ENCODE measurements around the gene ETV6.
"Not testable (repeated sequence)": the region's sequence is repeated elsewhere in the genome, so short reads cannot be mapped to it uniquely, and the experiment has no call there.

Gene ETV6

DNA sequence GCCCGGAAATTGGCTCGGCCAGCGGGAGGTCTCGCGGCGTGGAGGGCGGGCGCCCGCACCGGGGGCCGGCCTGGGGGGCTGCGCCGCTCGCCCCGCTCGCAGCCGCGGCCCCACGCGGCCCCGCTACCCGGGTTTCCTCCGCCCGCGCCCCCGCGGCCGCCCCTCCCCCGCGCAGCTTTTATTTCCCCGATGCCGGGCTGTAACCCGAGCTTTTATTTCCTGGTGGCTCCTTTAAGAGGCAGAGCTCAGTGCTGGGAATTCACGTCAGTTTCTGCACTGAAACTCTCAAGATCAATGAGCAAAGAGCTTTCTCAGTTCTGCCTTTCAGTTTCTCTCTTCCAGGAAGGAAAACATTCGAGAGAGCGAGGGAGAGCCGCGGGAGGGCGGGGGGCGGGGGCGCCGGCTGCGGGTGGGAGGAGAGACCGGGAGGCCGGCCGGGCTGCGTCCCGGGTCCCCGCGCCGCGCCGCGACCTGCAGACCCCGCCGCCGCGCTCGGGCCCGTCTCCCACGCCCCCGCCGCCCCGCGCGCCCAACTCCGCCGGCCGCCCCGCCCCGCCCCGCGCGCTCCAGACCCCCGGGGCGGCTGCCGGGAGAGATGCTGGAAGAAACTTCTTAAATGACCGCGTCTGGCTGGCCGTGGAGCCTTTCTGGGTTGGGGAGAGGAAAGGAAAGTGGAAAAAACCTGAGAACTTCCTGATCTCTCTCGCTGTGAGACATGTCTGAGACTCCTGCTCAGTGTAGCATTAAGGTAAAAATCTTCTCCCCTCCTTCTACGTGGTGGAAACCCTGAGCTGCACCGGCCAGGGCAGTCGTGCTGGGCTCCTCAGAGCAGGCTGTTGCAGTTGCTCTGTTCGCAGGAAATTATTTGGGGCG lies at the start of gene ETV6:
Gene ETV6, plus strand, starts transcription at position 262 of the 873 bp plus-strand sequence. Its CDS starts 454 bp downstream, at position 716.
- peak; percentile 89 for DNase-seq

DNA sequence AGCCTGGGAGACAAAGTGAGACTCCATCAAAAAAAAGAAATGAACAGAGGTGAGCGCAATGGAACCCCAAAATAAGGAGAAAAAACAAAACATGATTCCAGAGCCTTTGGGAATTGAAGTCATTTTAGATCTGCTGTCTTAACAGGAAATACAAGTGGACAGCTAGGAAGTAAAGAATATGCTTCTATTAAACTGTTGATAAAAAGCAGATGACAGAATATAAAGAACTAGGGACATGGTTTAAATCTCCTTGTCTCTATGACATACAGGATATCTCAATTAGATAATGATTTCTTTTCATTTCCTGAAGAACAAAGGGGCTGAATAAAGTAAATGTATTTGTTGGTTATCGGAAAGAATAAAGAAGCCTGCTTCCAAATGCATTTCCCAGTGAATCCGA lies 49.3 kb upstream of the ETV6 start:
- no peak for DNase-seq

DNA sequence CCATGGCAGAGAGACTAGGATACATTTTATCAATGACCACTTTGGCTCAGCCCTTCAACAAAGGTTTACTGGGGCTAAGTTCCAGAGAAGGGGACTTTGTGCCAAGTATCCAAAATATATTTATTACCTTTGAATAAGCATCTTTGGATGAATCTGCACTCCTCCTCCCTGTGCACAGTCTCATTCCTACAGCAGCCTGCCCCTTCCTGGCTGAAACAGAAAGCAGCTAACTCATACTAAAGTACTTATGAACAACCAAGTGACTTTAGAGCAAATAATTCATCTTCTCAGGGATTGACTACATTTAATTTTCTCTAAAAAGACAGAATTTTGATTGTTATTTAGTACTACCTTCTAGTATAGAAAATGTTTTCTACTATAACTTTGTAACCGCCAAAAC lies 47.8 kb upstream of the ETV6 start:
- DNase-seq: no peak

DNA sequence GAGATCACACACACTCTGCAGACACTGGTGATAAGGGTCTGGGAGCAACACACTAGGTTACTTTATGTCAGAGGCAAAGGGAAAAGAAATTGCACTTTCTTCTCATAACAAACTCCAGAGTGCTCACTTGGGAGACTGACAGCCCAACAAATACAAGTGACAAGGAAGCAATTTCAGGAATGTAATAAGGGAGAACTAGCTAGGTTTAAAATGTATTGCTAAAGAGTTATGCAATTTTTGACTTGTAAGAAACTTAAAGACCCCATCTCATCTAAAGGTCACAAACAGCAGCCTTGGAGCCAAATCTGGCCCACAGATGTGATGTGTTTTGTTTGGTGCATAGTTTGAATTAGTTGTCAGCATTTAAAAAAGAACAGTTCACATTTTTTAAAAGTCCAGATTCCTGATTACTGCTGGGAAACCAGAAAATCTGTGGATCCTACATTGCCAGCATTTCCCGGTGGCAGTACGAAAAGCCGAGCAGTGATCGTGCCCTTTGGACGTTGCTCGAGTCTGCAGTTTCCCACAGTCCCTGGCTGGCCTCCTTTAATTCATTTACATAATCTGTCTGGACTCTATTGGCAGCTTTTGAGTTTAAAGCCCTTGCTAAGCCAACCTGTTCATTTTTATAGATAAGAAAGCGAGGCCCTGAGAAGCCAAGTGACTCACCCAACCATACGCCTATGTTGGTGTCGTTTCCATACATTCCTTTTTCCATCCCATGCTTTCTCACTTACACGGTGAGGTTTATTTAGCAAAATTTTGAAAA lies 42.0 kb upstream of the ETV6 start:
- no peak for DNase-seq

DNA sequence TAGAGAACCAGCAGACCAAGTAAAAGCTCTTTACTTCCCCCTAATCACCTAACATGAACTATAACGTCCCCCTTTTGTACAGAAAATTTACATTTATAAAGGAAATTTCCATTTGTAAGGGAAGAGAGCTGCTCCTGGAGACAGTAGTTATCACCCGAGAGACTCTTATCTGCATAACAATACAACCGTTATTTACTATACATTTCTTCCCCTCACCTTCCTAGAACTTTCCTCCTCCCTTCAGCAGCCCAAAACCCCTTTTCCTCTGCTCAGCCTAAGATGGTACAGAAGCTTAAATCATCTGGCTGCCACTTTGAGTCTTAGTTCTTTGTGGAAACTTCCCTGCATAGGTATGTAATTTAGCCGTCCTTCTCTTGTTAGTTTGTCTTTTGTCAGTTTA lies 40.4 kb upstream of the ETV6 start:
- DNase-seq: no peak

DNA sequence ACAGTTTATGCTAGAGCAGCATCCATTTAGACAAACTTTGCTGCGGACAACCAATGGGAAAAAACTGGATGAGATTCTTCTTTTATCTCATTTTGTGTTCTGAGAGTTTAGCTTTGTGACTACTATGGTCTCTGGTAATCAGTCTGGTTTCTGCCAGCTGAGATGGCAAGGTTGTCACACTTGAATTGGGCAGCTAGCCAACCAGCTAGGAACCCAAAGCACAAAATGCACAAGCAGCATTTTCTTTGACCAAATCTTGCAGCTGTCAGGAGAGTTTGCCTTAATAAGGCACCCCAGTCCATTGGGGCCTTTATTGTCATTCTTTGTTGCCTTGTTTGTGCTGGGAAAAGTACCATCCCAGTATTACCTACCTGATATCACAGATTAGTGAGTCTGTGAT lies 34.0 kb upstream of the ETV6 start:
- no peak for DNase-seq

DNA sequence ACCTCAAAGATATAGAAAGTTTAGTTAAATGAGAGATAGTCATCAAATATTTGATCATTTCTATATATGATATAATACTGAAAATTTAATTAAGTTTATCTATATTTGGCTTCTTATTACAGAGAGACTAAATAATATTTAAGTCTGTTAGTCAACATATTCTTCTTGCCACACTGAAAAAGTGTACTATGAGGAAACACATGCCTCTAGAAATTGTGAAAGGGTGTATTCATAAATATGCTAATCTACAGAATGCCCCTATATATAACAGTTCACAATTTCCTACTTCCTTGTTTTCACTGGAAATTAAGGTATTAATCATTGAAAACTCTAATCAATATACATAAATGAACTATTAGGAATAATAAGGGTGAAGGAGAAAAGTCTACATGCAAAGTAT lies 31.4 kb upstream of the ETV6 start:
- no peak for DNase-seq

DNA sequence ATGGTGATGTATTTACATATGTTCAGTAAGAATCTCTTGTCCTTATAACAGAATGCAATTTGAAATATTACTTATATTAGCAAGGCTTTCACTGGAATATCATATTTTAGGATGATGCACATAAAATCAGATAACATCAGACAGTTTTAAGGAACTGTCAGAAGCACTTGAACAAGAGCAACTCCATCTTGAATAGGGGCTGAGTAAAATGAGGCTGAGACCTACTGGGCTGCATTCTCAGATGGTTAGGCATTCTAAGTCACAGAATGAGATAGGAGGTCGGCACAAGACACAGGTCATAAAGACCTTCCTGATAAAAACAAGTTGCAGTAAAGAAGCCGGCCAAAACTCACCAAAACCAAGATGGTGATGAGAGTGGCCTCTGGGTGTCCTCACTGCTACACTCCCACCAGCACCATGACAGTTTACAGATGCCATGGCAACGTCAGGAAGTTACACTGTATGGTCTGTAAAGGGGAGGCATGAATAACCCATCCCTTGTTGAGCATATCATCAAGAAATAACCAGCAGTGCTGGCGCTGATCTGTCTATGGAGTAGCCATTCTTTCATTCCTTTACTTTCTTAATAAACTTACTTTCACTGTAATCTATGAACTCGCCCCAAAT lies 27.6 kb upstream of the ETV6 start:
- no peak for DNase-seq

DNA sequence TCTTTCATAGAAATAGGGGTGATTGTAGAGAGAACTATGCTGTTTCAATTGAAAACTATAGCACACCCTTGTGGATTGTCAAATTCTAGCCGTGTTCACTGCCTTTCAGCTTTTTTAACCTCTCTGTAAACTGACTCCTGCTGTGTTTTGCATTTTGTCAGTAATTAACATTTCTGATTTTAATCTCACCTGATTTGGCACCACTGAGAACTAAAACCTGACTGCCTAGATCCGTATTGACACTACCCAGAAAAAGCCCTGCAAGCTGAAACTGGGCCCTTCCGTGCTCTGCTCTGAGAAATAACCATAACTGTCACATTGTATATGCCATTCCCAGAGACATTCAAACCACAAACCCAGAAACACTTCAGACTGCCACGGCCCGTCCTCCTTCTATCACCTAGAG lies 26.6 kb upstream of the ETV6 start:
- no peak for DNase-seq

DNA sequence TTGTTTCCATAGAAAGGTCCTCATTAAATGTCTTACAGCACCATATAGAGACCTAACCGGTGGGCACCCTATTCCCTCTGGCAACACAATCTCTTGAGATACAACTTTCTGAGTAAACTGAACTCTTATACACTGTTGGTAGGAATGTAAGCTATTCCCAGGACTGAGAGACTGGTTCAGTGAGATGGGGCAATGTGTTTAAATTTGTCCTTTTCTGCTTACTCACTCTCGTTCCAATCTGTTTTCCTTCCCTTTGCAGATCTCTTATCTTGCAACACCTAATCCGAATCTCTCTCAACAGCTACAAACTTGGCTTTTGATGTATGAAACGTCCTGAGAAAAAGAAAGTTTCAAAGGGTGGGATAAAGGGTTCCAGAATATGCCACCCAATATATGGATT lies 26.1 kb upstream of the ETV6 start:
- DNase-seq: no peak

DNA sequence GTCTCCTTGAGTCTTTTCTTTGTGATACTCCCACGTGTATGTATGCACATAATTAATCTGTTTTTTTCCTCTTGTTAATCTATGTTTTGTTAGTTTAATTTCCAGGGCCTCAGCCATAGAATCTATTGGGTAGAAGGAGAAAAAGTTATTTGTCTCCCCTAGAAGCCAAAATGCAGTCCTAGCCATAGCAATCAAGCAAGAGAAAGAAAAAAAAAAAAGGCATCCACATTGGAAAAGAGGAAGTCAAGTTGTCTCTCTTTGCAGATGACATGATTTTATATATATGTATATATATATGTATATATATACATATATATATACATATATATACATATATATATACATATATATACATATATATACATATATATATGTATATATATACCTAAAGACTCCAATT lies 25.4 kb upstream of the ETV6 start:
- no peak for DNase-seq

DNA sequence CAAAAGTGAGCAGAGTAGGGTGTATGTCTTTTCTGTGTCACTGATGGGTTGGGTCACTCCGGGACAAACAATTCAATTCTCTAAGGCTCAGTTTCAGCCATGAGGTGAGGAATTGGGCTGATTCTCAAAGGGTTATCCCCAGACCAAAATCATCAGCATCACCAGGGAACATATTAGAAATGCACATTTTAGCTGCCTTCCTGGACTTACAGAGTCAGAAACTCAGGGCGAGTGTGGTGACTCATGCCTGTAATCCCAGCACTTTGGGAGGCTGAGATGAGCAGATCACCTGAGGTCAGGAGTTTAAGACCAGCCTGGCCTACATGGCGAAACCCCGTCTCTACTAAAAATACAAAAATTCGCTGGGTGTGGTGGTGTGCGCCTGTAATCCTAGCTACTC lies 21.8 kb upstream of the ETV6 start:
- not testable (repeated sequence) for DNase-seq

DNA sequence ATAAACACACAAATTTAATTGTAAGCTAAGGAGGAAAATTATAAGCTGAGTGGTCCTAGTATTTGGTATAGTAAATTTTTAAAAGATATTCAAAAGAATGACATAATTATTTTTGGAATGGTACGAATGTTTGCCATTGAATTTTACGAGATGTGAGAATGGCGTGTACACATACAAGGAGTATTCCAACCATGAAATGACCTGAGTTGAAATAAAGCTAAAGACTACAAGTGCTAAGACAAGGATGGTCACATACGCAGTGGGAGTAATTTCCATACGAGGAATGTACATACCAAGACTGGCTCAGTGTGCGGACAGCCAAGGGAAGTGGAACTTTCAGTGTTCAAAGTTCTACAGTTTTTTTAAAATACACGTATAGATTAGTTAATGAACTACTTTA lies 21.1 kb upstream of the ETV6 start:
- no peak for DNase-seq

DNA sequence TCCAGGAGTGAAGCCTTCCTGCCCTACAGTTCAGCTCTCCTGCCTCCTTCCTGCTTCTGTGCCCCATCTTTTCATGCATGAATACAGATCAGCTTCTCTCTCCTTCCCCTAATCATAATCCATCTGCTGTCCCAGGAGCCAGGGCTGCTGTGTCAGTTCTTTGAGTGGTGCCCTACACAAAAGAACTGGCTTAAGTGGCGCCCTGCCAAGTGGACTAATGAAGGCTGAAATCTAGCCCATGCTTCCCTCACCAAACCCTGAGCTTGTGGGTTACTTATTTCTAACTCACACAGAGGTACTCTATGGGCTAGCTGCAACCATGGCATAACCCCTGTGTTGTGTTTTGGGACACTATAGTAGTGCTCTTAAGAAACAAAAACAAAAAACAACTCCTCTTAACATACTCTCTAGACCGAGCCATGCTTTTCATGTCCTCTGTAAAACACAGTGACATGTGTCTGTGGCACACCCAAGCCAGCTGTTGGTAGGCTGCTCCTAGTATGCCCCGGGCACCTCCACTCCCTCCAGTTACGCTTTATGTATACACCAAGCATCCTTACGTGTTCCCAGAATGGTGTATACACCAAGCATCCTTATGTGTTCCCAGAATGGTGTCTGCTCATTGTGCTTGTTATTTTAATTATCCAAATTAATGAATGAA lies 19.3 kb upstream of the ETV6 start:
- DNase-seq: no peak

DNA sequence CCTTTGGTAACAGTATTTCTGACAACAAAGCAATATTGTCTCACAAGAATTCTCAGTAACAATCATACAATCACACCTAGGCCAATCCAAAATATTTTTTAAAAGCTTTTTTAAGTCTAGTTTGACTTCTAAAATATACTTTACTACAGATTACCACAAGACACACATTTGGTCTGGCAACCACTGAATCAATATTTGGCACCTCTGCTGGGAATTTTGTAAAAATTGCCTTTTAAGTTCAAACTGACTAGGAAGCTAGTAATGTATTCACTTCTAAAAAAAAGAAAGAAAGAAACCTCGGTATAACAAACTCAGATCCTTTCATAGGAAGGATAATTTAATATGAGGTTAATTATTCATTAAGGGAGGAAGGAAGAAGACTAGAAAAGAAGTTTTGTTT lies 18.2 kb upstream of the ETV6 start:
- DNase-seq: no peak

DNA sequence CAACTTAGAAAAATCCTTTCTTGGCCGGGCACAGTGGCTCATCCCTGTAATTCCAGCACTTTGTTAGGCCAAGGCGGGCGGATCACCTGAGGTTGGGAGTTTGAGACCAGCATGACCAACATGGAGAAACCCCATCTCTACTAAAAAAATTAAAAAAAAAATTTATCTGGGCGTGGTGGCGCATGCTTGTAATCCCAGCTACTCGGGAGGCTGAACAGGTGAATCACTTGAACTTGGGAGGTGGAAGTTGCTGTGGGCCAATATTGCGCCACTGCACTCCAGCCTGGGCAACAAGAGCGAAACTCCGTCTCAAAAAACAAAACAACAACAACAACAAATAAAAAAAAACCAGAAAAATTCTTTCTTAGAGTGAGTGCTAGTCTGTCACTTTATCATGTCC lies 17.6 kb upstream of the ETV6 start:
- not testable (repeated sequence) for DNase-seq

DNA sequence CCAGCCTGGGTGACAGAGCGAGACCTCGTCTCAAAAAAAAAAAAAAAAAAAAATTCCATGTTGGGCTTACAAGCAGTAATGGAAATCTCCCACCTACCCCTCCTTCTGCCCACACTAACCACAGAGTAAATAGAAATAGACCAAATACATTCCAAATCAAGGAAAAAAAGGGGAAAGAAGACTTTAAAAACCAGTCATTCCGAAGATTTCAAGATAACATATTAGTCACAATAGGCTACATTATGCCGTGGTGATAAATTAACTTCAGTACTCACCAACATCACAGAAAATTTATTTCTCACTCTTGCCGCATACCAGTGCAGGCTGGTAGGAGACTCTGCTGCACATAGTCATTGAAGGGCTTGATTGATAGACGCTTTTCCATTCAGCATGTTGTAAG lies 15.5 kb upstream of the ETV6 start:
- no peak for DNase-seq

DNA sequence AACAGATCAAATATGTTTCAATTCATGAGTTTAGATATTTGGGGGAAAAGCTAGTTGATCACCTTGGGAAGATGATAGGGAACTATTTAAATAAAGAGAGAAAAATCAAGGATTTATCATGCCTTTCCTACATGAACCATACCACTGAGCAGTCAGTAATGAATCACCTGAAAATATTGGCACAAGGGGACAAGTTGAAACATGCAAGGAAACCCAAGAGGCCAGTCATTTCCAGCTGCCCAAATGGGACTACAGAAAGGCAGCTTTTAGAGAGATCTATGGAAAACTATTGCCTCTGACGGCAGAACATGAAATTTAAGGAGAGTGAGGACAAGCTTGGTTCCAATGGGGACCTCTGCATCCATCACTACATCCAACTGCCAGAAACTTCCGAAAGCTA lies 14.1 kb upstream of the ETV6 start:
- no peak for DNase-seq

DNA sequence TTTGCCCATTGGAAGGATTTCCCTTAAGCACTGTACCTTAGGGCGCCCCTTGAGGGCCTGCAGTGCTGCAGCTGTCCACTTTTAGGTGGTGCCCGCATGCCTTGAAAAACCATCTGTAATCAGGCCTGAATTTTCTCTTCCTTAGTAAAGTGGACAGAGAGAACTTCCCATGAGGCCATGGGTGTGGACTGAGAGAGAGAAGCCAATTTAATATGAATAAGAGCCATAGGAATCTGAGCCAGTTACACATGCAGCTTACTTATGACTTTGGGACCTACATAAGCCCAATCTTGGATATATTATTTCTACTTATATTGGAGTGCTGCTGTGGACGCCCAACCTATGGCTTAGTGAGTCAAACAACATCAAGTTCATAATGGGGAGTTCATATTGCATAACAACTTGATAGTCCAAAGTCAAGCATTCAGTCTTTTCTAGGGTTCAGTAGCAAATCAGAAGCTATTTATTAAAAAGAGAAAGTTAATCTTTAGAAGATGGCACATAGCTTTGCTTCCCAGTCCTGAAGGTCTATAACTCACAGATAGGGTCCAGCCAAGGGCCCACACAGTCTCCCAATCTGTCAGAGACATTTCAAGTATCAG lies 11.1 kb upstream of the ETV6 start:
- DNase-seq: peak; percentile 21

DNA sequence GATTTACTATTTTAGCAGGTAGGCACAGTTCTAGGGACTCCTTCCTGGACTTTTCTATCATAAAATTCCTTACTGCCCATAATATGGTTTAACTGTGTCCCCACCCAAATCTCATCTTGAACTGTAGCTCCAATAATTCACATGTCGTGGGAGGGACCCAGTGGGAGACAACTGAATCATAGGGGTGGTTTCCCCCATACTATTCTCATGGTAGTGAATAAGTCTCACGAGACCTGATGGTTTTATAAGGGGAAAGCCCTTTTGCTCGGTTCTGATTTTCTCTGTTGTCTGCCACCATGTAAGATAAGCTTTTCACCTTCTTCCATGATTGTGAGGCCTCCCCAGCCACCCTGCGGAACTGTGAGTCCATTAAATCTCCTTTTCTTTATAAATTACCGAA lies 10.0 kb upstream of the ETV6 start:
- no peak for DNase-seq

DNA sequence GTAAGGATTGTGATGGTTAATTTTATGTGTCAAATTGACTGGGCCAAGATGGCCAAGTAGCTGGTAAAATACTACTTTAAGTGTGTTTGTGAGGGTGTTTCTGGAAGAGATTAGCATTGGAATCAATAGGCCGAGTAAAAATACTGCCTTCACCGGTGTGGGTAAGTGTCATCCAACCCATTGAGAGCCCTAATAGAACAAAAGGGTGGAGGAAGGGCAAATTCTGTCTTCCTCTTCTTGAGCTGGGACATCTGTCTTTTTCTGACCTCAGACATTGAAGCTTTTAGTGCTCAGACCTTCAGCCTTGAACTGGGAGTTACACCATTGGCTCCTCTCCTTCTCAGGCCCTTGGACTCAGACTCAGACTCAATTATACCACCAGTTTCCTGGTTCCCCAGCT lies 8.0 kb upstream of the ETV6 start:
- DNase-seq: no peak

DNA sequence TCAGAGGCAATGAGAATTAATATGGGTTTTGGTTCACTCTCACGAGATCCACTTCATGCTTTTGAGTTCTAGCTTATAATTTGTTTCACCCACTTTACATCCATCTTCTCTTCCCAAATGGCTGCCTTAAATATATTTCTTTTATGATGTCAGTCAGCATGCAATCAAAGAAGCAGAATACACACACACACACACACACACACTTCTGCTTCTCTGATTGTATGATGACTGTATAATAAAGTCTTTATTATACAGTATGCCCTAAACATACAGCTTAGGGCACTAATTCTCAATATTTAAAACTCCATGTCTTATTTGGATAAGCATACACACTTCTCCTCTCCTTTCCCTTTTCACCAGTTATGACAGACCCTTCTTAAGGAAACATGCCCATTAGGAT lies 6.7 kb upstream of the ETV6 start:
- DNase-seq: no peak

DNA sequence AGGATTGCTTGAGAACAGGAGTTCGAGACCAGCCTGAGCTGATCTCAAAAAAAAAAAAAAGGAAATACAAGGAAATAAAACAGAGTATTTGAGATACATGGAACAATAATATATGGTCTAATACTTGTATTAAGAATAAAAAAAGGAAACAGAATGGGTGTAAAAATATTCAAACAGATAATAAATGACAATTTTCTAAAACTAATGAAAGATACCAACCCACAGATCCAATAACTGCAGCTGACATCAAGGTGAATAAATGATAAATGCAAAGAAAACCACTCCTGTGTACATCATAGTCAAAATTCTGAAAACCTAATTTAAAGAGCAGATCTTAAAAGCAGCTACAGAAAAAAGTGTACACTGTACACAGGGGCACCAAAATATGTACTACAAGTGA lies 4.1 kb upstream of the ETV6 start:
- no peak for DNase-seq
